HepG2 (cell line): ENCODE results near the gene TGFBR1. TPM values are rescaled to one million over a fixed set of nuclear protein-coding genes. Genes with fewer than 3 reads are reported as not detected.

Experiments
- ATAC-seq: fragments of 200-7000 bp; cut with Tn5 transposase; 3 replicates; pipeline ENCODE4 v1.9.1; 2020; ENCODE audit warnings: mild to moderate bottlenecking, moderate library complexity
- BruUV-seq: library from RNA; stranded (reverse); fragments of 400-500 nt; replicated peaks from 2 replicates; lab custom pipeline; 2021; lab: Mats Ljungman, UMichigan
- CTCF ChIA-PET: fragments of 300-600 bp; formaldehyde crosslinking; extraction: SDS; loops from one replicate; lab custom pipeline; 2021; ENCODE audit warnings: low total read pairs, inconsistent platforms, low intra/inter-chr PET ratio; lab: Yijun Ruan, JAX
- POLR2A ChIA-PET: fragments of 350-600 bp; sonication (Branson Sonifier 250); formaldehyde crosslinking; loops from one replicate; lab custom pipeline; 2020; ENCODE audit warnings: antibody characterized with exemption, inconsistent platforms; lab: Yijun Ruan, JAX
- DNase-seq: peaks from one replicate; pipeline ENCODE4 v3.0.0-alpha.2; 2015; ENCODE audit warnings: low spot score
- FAIRE-seq: peaks from 3 replicates; lab custom pipeline; 2011; peaks lifted over from hg19 to GRCh38; lab: Jason Lieb, UNC
- H2AFZ ChIP-seq: one replicate; pipeline ENCODE4 v1.6.1; 2011; ENCODE audit warnings: low read length, inconsistent platforms
- H3K27ac ChIP-seq: fragments of 300-600 bp; 3 replicates; pipeline ENCODE4 v1.8.0; 2011; ENCODE audit warnings: mixed run types, mild to moderate bottlenecking, mixed read lengths, low read length, inconsistent platforms; ENCODE audit not compliant: insufficient read depth; ENCODE audit errors: extremely low read length
- H3K27me3 ChIP-seq, 2 experiments: fragments of 200-600 bp in 1 of 2; 2 replicates in 1 of 2; 3 replicates in 1 of 2; pipeline versions ENCODE4 v1.6.0 to v1.8.0; 2011; ENCODE audit warnings: low read length in 2 of 2, mild to moderate bottlenecking in 2 of 2, moderate library complexity in 2 of 2, inconsistent platforms in 1 of 2; ENCODE audit not compliant: insufficient read depth in 2 of 2, control insufficient read depth in 1 of 2
- H3K36me3 ChIP-seq, 2 experiments: fragments of 200-600 bp in 1 of 2; replicated peaks in 1 of 2; 2 replicates in 1 of 2; 3 replicates in 1 of 2; pipeline versions ENCODE4 v1.5.1 to v1.8.0; 2011; ENCODE audit warnings: low read length in 2 of 2, inconsistent platforms in 1 of 2; ENCODE audit not compliant: insufficient read depth in 2 of 2, control insufficient read depth in 1 of 2
- H3K4me1 ChIP-seq: 2 replicates; pipeline ENCODE4 v1.5.1; 2012; ENCODE audit warnings: low read length, inconsistent platforms; ENCODE audit not compliant: insufficient read depth
- H3K4me2 ChIP-seq: 2 replicates; pipeline ENCODE4 v1.6.0; 2011; ENCODE audit warnings: low read depth, low read length, inconsistent platforms
- H3K4me3 ChIP-seq, 3 experiments: fragments of 200-600 bp in 1 of 3; sonication (generic), shearing (Covaris generic) in 1 of 3; replicated peaks in 1 of 3; 2 replicates each; pipeline ENCODE4 v1.5.1; 2011 to 2016; ENCODE audit warnings: low read length in 3 of 3, inconsistent platforms in 2 of 3, low read depth in 2 of 3, mild to moderate bottlenecking in 2 of 3, control low read depth in 1 of 3, mixed read lengths in 1 of 3; ENCODE audit not compliant: insufficient read depth in 1 of 3
- H3K79me2 ChIP-seq: one replicate; pipeline ENCODE4 v1.6.1; 2011; ENCODE audit warnings: low read length, inconsistent platforms; ENCODE audit not compliant: insufficient read depth
- H3K9ac ChIP-seq: 2 replicates; pipeline ENCODE4 v1.6.0; 2011; ENCODE audit warnings: mild to moderate bottlenecking, low read depth, low read length, inconsistent platforms; ENCODE audit not compliant: insufficient read depth
- H3K9me3 ChIP-seq: 2 replicates; pipeline ENCODE4 v1.5.1; 2012; ENCODE audit warnings: mild to moderate bottlenecking, low read length
- H4K20me1 ChIP-seq: 2 replicates; pipeline ENCODE4 v1.6.0; 2011; ENCODE audit warnings: inconsistent platforms, mild to moderate bottlenecking, low read length, moderate library complexity; ENCODE audit not compliant: insufficient read depth
- ARHGAP35 ChIP-seq: sonication (generic); formaldehyde crosslinking; IDR thresholded peaks from 2 replicates; pipeline ENCODE4 v1.9.0; 2022; ENCODE audit warnings: mild to moderate bottlenecking, inconsistent platforms, moderate library complexity, missing genetic modification reagents, borderline replicate concordance
- HDAC6 ChIP-seq: fragments of 200-600 bp; sonication (generic); IDR thresholded peaks from 2 replicates; pipeline ENCODE4 v1.7.0; 2017; ENCODE audit warnings: mild to moderate bottlenecking, antibody characterized with exemption, low read length, low read depth
- HNRNPL ChIP-seq: fragments of 200-400 bp; formaldehyde crosslinking; IDR thresholded peaks from 2 replicates; pipeline ENCODE4 v1.6.1; 2017; ENCODE audit warnings: mild to moderate bottlenecking, low read depth, low read length
- HOMEZ ChIP-seq: IDR thresholded peaks from 2 replicates; pipeline ENCODE4 v1.6.1; 2016; ENCODE audit warnings: low read depth
- KDM4B ChIP-seq: sonication (generic); formaldehyde crosslinking; IDR thresholded peaks from 2 replicates; pipeline ENCODE4 v1.4.0; 2020; ENCODE audit warnings: missing genetic modification reagents
- KMT2B ChIP-seq: IDR thresholded peaks from 2 replicates; pipeline ENCODE4 v1.6.1; 2016; ENCODE audit warnings: missing genetic modification reagents, missing compliant biosample characterization
- TAF15 ChIP-seq: fragments of 200-400 bp; formaldehyde crosslinking; IDR thresholded peaks from one replicate; pipeline ENCODE4 v1.6.1; 2018; ENCODE audit warnings: mild to moderate bottlenecking, low read depth, low read length; ENCODE audit not compliant: poor library complexity, severe bottlenecking
- ZBTB10 ChIP-seq: sonication (generic); formaldehyde crosslinking; IDR thresholded peaks from 2 replicates; pipeline ENCODE4 v1.4.0; 2020; ENCODE audit warnings: missing genetic modification reagents, borderline replicate concordance
- ZMYM2 ChIP-seq: sonication (generic); formaldehyde crosslinking; IDR thresholded peaks from 2 replicates; pipeline ENCODE4 v1.8.0; 2022; ENCODE audit warnings: mild to moderate bottlenecking, missing genetic modification reagents
- ZNF30 ChIP-seq: sonication (generic); formaldehyde crosslinking; IDR thresholded peaks from 2 replicates; pipeline ENCODE4 v1.5.0; 2020; ENCODE audit warnings: mild to moderate bottlenecking, missing genetic modification reagents
- ZNF563 ChIP-seq: sonication (generic); formaldehyde crosslinking; IDR thresholded peaks from 2 replicates; pipeline ENCODE4 v1.8.0; 2022; ENCODE audit warnings: mild to moderate bottlenecking, moderate library complexity, missing genetic modification reagents
- ZNF777 ChIP-seq: sonication (generic); formaldehyde crosslinking; IDR thresholded peaks from 2 replicates; pipeline ENCODE4 v1.4.0; 2020; ENCODE audit warnings: missing genetic modification reagents
- ZSCAN12 ChIP-seq: sonication (generic); formaldehyde crosslinking; IDR thresholded peaks from 2 replicates; pipeline ENCODE4 v1.9.0; 2021; ENCODE audit warnings: mild to moderate bottlenecking, missing genetic modification reagents
- WGBS: methylation state at CpG from one replicate; pipeline ENCODE4 v1.1.6; 2017; ENCODE audit warnings: low lambda C conversion rate; 5-methylcytosine and 5-hydroxymethylcytosine counted together
- in situ Hi-C: cut with HindIII; loops from 2 replicates; pipeline ENCODE4 v1.10.0; 2017; ENCODE audit warnings: low pct_unique_long_range_greater_than_20kb; ENCODE audit not compliant: extremely low pct_ligation_motif_present
- intact Hi-C: fragments of 100-400 bp; cut with micrococcal nuclease; formaldehyde crosslinking; loops from one replicate; pipeline ENCODE4 v1.10.0; 2022; ENCODE audit not compliant: unreplicated experiment
- polyA plus RNA-seq, 8 experiments: library from polyadenylated mRNA; depleted of rRNA in 3 of 8; stranded (reverse) in 7 of 8; unstranded in 1 of 8; fragments of >200 nt; fragmentation: Illumina TruSeq in 4 of 8; extraction: Trizol in 4 of 8; gene quantifications; 2 replicates each; pipeline versions ENCODE4 v1.2.1 to v1.2.3, GENCODE V29; 2011 to 2016; ENCODE audit warnings: low read depth in 4 of 8, missing spikeins in 1 of 8, mixed read lengths in 1 of 8; ENCODE audit not compliant: insufficient read depth in 1 of 8
- total RNA-seq, 5 experiments: library from RNA; depleted of rRNA; stranded (reverse); fragments of >200 nt; fragmentation: Illumina TruSeq; extraction: Trizol; gene quantifications; 2 replicates each; pipeline ENCODE4 v1.2.3, GENCODE V29; 2016; ENCODE audit warnings: low read depth in 1 of 5

Gene TGFBR1
- total and polyA plus RNA-seq, 2 of the 13 experiments (the other 11 are each of a cell fraction or from before 2014, with no cell fraction given) = 16.8 to 23.9 TPM

GRCh38 chr9:99074902-99075245 is 30.0 kb upstream of the TGFBR1 start (continued):
- no peak for TF ChIP-seq ZMYM2 (CRISPR knock-in tag)
- no peak for TF ChIP-seq ZNF563 (CRISPR knock-in tag)
- TF ChIP-seq ZSCAN12 (CRISPR knock-in tag) = no peak
- no peak for TF ChIP-seq ZNF30
- TF ChIP-seq KMT2B (CRISPR knock-in tag) = no peak
- no peak for TF ChIP-seq KDM4B (CRISPR knock-in tag)
- TF ChIP-seq TAF15 = no peak
- no peak for TF ChIP-seq ZBTB10 (CRISPR knock-in tag)
- TF ChIP-seq, all 625 proteins: peak for 0

- H3K9me3 ChIP-seq = no peaks in the 10 kb centered on the region
- H3K4me3 ChIP-seq = no peak overlapping the region
- no peaks in the 10 kb centered on the region for H3K4me1 ChIP-seq
- H3K79me2 ChIP-seq = no peaks in the 10 kb centered on the region
- no TSS peak for BruUV-seq
- H3K27ac ChIP-seq = no peak overlapping the region
- ATAC-seq = no peak
- POLR2A ChIA-PET = no interaction called here
- peaks cover 2% of the 10 kb centered on the region in 2 experiments; a peak in 1 of 5 replicates for H3K27me3 ChIP-seq
- H2AFZ ChIP-seq = no peak overlapping the region
- intact Hi-C loops = no loop called here
- H3K4me2 ChIP-seq = no peak overlapping the region
- WGBS = 0% methylated on average over 5 of the region's 6 CpGs
- H4K20me1 ChIP-seq = no peaks in the 10 kb centered on the region
- H3K9ac ChIP-seq = no peak overlapping the region
- TF ChIP-seq HOMEZ (CRISPR knock-in tag) (no peak), HNRNPL (no peak), ARHGAP35 (CRISPR knock-in tag) (no peak), ZNF777 (CRISPR knock-in tag) (no peak), HDAC6 (no peak)
- TF ChIP-seq, all 625 proteins: peak for 0
- in situ Hi-C loops = no loop called here
- CTCF ChIA-PET = no interaction called here
- no peaks in the 10 kb centered on the region for H3K36me3 ChIP-seq
- DNase-seq (no peak), FAIRE-seq (no peak)
Observed at GRCh38 chr9:99075246-99075912, 29.5 kb upstream of the TGFBR1 start.
